ENCODE results near the gene PPCS. TPM values are rescaled to one million over a fixed set of nuclear protein-coding genes. Genes with fewer than 3 reads are reported as not detected.

The PPCS gene
- total RNA-seq, 1 donor from 2014 or later, result 63.3 TPM

- no peak overlapping the region for H3K4me3 Mint-ChIP-seq
- TF ChIP-seq EZH2phosphoT487 (IDR thresholded peaks at IDR 0.05) (no peak), EZH2 (IDR thresholded peaks at IDR 0.05) (no peak), CTCF (IDR thresholded peaks at IDR 0.05) (no peak)
- Histone ChIP-seq H3K4me3 (no peak overlapping the region), H3K4me2 (no peak overlapping the region), H4K20me1 (ENCODE audit: low read depth) (no peaks in the 10 kb centered on the region), H3K9me3 (ENCODE audit: low read depth) (no peaks in the 10 kb centered on the region), H3F3A (ENCODE audit: low read depth) (no peaks in the 10 kb centered on the region), H2AFZ (replicated peaks) (no peak overlapping the region), H3K9ac (no peak overlapping the region), H3K79me2 (ENCODE audit: low read depth) (no peaks in the 10 kb centered on the region), H3K27ac (no peak overlapping the region), H3K27me3 (no peaks in the 10 kb centered on the region), H3K36me3 (no peaks in the 10 kb centered on the region), H3K4me1 (no peaks in the 10 kb centered on the region)
- H3K27ac Mint-ChIP-seq, result no peak overlapping the region
- H3K36me3 Mint-ChIP-seq, result no peaks in the 10 kb centered on the region
- no peaks in the 10 kb centered on the region for H3K9me3 Mint-ChIP-seq
- H3K27me3 Mint-ChIP-seq (ENCODE audit: insufficient read depth, low read depth), result peaks cover 3% of the 10 kb centered on the region
- no peaks in the 10 kb centered on the region for H3K4me1 Mint-ChIP-seq
- DNase-seq (ENCODE audit: low spot score), result no peak
Measured at GRCh38 chr1:42430286-42431135, 25.8 kb upstream of the PPCS start.

GRCh38 chr1:42431514-42431913 lies 24.8 kb upstream of the PPCS start:
- Histone ChIP-seq H3K79me2 (ENCODE audit: low read depth) (no peaks in the 10 kb centered on the region), H3F3A (ENCODE audit: low read depth) (no peaks in the 10 kb centered on the region), H3K4me1 (no peaks in the 10 kb centered on the region), H3K4me3 (no peak overlapping the region), H3K27me3 (no peaks in the 10 kb centered on the region), H3K36me3 (no peaks in the 10 kb centered on the region), H2AFZ (replicated peaks) (no peak overlapping the region), H3K4me2 (no peak overlapping the region), H3K9me3 (ENCODE audit: low read depth) (no peaks in the 10 kb centered on the region), H3K9ac (no peak overlapping the region), H4K20me1 (ENCODE audit: low read depth) (no peaks in the 10 kb centered on the region), H3K27ac (no peak overlapping the region)
- Mint-ChIP-seq H3K9me3 (no peaks in the 10 kb centered on the region), H3K4me1 (no peaks in the 10 kb centered on the region), H3K4me3 (no peak overlapping the region), H3K27me3 (ENCODE audit: insufficient read depth, low read depth) (peaks cover 3% of the 10 kb centered on the region), H3K27ac (no peak overlapping the region), H3K36me3 (no peaks in the 10 kb centered on the region)
- TF ChIP-seq EZH2 (IDR thresholded peaks at IDR 0.05) (no peak), EZH2phosphoT487 (IDR thresholded peaks at IDR 0.05) (no peak), CTCF (IDR thresholded peaks at IDR 0.05) (no peak)
- no peak for DNase-seq (ENCODE audit: low spot score)

- DNase-seq (ENCODE audit: low spot score), result no peak
- no peaks in the 10 kb centered on the region for H3K79me2 ChIP-seq (ENCODE audit: low read depth)
- Mint-ChIP-seq H3K27ac (no peak overlapping the region), H3K4me1 (no peaks in the 10 kb centered on the region), H3K9me3 (no peaks in the 10 kb centered on the region), H3K27me3 (ENCODE audit: insufficient read depth, low read depth) (peaks cover 3% of the 10 kb centered on the region), H3K36me3 (no peaks in the 10 kb centered on the region), H3K4me3 (no peak overlapping the region)
- no peaks in the 10 kb centered on the region for H3K27me3 ChIP-seq
- H3K27ac ChIP-seq, result no peak overlapping the region
- no peaks in the 10 kb centered on the region for H3K4me1 ChIP-seq
- H3K36me3 ChIP-seq, result no peaks in the 10 kb centered on the region
- no peak overlapping the region for H3K4me2 ChIP-seq
- no peak overlapping the region for H3K9ac ChIP-seq
- H4K20me1 ChIP-seq (ENCODE audit: low read depth), result no peaks in the 10 kb centered on the region
- H3K4me3 ChIP-seq, result no peak overlapping the region
- H3F3A ChIP-seq (ENCODE audit: low read depth), result no peaks in the 10 kb centered on the region
- TF ChIP-seq CTCF (IDR thresholded peaks at IDR 0.05), result no peak
- no peak overlapping the region for H2AFZ ChIP-seq (replicated peaks)
- H3K9me3 ChIP-seq (ENCODE audit: low read depth), result no peaks in the 10 kb centered on the region
Measured at GRCh38 chr1:42432714-42433113, 23.6 kb upstream of the PPCS start.
